GM19043 (cell line): ENCODE results near the gene PODXL2.

Experiments used
- ATAC-seq: cut with Tn5 transposase; IDR thresholded peaks from one replicate; pipeline ENCODE4 v1.9.1; 2021; ENCODE audit warnings: low read depth; ENCODE audit not compliant: unreplicated experiment

The PODXL2 gene, protein sequence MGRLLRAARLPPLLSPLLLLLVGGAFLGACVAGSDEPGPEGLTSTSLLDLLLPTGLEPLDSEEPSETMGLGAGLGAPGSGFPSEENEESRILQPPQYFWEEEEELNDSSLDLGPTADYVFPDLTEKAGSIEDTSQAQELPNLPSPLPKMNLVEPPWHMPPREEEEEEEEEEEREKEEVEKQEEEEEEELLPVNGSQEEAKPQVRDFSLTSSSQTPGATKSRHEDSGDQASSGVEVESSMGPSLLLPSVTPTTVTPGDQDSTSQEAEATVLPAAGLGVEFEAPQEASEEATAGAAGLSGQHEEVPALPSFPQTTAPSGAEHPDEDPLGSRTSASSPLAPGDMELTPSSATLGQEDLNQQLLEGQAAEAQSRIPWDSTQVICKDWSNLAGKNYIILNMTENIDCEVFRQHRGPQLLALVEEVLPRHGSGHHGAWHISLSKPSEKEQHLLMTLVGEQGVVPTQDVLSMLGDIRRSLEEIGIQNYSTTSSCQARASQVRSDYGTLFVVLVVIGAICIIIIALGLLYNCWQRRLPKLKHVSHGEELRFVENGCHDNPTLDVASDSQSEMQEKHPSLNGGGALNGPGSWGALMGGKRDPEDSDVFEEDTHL

DNA sequence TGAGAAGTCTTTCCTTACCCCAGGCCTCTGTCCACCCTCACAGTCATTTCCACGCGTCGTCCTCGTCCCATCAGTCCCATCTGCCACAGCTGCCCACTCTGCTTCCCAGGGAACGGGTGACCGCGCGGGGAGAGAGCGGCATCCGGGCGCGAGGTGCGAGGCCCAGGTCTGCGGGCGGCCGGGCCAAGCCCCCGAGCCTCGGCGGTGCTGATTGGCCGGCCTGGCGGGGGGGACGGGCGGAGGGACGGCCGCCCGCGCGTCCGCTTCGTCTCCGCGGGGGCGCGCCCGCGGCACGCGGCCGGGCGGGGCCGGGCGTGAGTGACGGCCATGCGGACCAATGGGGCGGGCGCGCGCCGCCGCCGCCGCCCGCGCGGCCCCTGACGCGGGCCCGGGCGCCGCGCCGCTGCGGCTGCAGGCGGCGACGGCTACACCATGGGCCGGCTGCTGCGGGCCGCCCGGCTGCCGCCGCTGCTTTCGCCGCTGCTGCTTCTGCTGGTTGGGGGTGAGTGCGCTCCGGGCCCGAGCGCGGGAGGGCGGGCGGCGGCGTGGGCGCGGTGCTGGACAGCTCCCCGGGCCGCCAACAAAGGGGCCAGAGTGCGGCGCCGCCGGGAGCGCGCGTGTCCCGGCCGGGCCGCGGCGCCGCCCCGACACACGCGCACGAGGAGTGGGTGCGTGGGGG lies at the start of gene PODXL2:
PODXL2 (plus strand) TSS at position 398 of the 679 bp plus-strand sequence; CDS start at position 433, 35 bp downstream.
- no peak for ATAC-seq

DNA sequence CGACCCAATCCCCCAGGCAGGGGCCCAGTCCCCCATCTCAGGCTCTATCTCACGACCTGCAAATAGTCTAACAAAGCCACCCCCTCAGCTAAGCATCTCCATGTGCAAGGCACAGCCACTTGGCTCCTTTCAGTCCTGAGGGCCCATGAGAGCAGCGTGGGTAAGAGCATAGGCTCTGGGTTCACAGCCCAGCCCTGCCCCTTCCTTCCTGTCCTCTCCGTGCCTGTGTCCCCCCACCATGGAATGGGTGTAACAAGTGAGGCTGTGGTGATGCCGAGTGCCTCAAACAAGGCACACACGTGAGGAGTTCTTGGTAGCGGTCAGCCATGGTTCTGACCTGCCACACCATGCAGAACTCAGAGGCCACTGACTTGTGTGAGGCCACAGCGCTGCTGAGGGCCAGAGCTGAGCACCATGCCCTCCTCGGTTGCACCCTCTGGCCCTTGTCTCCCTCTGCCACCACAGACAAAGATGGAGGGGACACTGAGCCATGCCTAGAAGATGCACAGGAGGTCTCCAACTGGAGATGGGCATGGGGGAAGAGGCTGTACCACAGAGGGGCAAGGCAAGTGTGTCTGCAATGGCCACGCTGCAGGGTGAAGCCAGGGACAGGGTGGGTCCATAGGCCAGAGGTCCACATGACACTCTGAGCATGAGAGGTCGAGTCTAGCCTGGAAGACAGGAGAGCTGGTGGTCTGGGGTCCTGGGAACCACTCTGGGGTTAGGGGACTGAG lies 48.5 kb upstream of the PODXL2 start:
- ATAC-seq, result no peak

DNA sequence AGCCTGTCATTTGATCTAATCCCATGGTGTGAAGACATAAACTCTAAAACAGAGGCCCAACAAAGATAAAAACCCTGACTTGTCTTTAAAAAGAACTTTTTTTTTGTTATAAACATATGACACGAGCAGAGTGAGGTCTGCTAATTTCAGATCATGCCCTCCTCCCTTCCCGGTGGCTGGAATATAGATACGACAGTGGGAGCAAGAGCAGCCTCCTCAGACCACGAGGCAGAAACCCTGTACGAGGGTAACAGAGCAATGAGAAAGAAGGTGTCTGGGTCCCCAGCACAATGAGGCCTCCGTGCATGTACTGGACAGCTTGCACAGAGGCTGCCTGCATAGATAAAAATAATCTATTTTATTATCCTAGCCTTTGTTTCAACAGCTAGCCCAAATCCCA lies 44.3 kb upstream of the PODXL2 start:
- ATAC-seq, result no peak

DNA sequence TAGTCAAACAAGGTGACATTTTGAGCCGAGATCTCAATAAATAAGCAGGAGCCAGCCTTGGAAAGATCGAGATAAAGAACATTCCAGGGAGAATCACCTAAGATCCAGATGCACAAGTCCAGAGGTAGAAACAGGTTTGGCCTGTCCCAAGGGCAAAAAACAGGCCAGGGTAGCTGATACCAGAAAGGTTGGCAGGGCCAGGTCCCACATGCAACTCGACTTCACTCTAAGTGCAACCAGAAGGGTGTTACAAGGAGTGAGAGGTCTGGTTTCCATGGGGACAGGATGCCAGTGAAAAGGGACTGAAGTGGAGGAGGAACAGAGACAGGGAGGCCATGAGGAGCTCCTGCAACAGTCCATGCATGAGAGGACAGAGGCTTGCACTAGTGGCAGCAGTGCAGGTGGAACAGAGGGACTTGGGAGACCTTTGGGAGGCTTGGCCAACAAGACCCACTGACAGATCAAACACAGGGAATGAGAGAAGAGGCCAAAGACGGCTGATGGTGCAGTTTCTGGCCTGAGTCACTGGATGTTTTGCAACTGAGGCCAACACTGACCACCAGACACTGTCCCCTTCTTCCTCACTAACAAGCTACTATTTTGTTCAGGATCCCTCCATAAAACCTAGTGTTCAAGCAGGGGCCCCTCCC lies 43.7 kb upstream of the PODXL2 start:
- no peak for ATAC-seq

DNA sequence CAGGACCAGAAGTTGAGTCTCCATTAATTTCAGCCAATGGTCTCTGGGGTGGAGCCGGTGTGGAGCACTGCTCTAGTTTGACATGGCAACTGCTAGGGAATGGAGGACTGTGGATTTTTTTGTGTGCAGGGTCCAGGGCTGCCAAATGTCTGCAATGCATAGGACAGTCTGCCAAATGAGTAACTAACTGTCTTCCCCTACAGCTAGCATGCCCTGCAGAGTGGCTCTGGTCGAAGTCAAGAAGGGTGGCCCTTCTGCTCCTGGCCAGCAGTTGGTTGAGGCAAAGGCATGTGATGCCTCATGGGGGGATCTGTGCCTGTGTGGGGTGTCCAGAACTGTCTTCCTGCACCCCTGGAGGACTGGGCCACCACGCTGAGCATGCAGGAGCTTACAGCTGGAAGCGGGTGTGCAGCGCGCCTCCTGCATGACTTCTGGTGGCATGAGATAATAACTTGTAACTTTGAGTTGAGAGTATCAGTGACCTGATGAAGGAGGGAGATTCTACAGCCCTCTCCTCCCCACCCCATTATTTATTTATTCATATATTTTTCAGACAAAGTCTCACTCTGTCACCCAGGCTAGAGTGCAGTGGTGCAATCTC lies 43.1 kb upstream of the PODXL2 start:
- ATAC-seq, result no peak

DNA sequence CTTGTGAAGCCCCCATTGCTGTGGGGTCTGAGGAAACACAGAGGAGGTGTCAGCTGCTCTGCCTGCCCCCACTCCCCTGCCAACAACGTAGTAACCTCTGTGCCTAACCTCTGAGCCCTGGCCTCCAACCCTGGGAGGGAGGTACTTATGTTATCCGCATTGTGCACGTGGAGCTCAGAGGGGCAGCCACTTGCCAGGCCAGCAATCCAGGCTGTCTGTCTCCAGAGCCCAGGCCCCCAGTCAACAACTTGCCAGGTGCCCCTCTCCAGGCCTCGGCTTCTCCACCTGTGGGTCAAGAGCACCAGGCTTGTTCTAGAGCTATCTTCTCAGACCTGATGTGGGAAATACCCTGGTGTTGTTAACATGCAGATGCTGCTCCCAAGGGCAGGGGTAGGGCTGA lies 41.1 kb upstream of the PODXL2 start:
- no peak for ATAC-seq

DNA sequence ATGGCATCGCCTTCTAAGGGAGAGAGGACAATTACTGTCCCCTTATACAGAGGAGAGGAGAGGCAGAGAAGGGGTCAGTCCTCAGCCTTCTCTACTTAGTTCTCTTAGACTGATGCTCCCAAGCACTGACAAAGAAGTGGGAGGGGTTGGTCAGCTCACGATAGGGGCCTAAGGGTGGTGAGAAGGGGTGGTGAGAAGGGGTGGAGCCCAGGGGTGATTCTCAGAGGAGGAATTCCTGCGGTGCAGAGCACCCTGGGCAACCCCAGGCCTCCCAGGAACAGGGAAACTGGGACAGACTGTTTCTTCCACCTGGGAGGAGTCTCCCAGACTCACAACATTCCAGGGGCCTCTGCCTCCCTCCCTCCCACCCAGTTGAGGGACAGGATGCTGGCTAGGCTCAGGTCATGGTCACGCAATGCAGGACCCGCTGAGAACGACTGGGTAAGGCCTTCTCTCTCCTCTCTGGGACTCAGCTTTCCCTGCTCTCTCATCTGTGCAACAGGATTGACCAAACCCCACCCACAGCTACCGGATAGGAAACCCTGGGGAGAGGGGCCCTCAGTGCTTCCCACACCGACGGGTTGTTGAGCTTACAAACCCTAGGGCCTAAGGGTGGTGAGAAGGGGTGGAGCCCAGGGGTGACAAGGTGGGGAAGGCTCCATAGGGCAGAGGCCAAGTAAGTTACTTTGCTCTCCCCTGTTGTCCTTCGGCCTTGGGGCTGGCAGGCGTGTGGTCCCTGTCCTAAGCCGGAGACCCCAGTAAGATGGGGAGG lies 40.0 kb upstream of the PODXL2 start:
- ATAC-seq, result no peak

DNA sequence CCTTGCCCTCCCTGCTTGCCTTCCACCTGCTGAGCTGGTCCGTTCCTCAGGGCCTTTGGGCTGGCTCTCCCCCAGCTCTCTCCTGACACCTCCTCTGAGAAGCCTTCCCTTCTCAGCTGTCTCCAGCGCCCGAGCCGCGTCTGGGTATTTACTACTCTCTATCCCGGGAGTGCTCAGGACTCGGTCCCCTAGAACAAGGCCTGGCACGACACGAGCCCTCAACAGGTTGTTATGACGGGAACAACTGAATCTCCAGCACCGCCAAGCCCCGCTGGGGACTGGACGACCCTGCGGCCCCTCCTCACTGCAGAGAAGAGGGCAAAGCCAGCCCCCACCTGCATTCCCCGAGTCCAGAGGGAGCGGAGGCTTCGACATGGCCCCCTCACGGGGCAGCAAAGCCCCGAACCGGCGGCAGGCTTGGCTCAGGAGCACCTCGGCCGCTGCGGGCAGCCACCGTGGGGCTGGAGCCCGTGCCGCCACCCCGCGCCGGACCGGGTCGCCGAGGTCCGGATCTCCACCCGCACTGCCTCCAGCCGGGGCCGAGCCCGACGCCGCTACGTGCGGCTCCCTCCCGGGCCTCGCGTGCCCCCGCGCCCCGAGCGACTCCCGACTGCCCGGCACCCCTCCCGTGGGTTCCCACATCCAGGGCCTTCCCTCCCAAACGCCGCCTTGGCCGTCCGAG lies 39.2 kb upstream of the PODXL2 start:
- no peak for ATAC-seq

DNA sequence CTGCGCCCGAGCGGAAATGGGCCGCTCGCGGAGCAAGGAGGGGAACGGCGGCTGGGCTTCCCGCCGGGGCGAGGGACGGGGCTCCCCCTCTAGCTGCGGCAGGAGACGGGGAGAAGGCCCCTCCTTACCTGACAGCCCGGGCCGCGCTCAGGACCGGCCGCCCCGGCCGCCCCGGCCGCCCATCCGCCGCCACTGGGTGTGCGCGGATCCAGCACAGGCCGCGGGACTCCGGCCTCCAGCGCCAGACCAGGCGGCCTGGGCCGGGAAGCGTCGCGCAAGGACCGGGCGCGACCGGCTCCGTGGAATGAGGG lies 38.7 kb upstream of the PODXL2 start:
- peak; percentile 26 for ATAC-seq

DNA sequence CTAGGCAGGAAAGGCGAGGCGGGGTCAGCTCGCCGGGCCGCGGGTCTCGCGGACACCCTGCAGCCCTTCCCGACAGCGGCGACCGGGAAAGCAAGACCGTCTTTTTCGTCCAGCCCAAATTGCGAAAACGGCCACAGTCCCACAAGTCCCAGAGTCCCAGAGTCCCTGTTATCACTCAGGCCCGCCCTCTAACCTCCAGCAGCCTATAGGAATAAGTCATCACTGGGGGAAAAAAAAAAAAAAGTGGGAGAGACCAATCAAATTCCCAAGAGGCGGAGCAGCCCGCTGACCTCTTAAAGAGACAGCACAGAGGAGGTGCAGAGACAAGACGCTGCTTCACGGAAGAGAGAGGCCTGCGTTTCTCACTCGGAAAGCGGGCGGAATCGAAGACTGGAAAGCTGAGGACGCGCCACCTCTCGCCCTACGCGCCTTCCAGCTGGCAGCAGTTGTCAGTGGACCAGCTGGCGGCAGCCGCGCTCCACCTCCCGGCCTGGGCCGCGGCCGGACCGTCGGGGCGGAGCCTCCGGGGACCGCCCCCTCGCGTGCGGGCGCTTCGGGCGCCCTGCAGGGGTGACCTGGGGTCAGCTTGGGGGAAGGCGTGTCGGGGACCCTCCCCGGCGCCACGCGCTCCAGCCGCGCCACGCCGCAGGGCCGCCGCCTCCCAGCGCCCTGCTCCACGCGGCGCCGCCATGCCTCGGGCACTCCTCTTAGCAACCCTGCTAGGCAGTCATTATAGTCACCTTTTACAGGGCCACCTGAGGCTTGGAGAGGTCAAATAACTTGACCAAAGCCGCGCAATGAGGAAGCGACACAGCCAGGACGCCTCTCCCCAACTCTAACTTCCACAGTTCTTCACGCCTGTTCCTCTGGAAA lies 38.2 kb upstream of the PODXL2 start, which contains the start of gene TPRA1:
TPRA1 (minus strand) TSS at position 141 of the 873 bp plus-strand sequence. CDS start 10,587 bp downstream, outside the sequence.
- ATAC-seq, result peak; percentile 70

DNA sequence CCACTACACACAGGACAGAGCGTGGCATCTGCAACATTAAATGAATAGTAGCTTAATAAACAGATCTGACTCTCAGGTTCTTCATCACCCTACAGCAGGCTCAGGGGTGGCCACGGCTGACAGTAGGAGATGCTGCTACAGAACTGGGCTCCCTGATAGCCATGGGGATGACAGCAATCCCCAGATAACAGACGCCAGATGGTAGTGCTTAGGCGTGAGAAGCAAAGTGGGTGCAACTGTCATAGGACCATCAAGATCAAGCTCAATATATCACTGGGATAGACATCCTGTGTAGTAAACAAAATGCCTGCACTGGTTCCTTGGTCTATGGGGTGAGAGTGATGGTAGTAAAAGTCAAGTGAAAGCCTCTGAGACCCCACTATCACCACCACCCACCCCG lies 35.8 kb upstream of the PODXL2 start:
- ATAC-seq, result no peak

DNA sequence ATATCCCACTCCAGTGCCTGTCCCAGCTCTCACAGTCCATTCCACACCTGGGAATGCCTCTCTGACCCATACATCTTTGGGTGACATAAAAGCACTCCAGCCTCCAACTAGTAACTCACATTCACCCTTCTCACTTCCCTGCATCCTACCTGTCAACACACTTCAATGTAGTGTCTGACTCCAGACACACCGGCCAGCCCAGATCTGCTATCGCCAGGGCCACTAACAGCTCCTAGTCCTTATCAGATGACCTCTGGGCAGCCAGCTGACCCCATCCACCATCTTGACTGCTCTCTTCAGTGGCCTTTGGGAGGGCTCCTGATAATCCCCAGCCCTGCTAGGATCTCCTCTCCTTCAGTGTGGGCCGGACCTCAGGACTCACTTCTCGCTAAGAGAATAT lies 33.7 kb upstream of the PODXL2 start:
- no peak for ATAC-seq

DNA sequence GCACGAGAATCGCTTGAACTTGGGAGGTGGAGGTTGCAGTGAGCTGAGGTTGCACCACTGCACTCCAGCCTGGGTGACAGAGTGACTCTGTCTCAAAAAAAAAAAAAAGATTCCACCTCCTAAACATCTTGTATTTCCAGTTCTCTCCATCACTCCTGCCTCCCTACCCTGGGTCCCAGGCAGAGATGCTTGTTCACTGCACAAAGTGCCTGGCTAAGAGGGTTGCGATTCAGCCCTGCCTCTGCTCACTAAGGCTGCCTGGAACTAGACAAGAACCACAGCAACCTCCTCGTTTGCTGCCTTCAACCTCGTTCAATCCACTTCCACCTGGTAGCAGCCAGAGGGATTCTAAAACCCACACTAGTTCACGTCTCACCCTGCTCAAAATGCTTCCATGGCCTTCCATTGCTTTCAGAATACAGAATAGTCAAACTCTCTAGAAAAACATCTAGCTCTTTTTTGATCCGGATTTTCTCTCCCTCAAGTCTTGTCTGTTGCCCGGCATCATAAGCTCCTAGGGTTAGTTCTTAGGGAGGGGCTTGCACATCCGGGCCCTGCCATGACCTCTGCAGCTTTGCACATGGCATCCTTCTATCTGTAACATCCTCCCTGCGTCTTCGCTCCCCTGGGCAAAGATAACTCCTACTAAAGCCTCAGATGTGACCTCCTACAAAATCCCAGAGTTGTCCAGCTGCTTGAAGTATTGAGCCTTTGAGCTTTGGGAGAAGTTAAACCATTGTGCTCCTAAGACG lies 31.8 kb upstream of the PODXL2 start:
- ATAC-seq, result no peak

DNA sequence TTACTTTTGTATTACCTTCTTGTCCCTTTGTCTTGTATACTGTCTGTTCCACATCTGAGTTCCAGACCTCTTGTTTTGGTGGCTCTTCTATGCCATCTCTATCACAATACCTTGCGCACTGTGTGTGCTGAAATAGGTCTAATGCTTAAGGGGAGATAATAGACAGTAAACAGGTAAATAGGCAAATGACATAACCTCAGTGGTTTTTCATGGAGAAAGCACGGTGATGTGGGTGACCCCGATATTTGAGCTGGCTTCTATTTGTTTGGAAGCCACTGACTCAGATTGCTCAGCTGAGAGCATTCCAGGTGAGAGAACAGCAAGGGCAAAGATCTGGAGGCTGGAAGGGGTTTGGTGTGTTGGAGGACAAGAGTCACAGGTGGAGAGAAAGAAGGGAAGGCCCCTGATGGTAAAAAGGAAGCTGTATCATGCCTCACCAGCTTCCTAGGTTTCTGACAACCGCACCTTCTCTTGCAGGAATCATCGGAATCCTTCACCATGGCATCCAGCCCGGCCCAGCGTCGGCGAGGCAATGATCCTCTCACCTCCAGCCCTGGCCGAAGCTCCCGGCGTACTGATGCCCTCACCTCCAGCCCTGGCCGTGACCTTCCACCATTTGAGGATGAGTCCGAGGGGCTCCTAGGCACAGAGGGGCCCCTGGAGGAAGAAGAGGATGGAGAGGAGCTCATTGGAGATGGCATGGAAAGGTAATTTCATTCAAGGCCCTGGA lies 30.0 kb upstream of the PODXL2 start:
- ATAC-seq, result no peak

DNA sequence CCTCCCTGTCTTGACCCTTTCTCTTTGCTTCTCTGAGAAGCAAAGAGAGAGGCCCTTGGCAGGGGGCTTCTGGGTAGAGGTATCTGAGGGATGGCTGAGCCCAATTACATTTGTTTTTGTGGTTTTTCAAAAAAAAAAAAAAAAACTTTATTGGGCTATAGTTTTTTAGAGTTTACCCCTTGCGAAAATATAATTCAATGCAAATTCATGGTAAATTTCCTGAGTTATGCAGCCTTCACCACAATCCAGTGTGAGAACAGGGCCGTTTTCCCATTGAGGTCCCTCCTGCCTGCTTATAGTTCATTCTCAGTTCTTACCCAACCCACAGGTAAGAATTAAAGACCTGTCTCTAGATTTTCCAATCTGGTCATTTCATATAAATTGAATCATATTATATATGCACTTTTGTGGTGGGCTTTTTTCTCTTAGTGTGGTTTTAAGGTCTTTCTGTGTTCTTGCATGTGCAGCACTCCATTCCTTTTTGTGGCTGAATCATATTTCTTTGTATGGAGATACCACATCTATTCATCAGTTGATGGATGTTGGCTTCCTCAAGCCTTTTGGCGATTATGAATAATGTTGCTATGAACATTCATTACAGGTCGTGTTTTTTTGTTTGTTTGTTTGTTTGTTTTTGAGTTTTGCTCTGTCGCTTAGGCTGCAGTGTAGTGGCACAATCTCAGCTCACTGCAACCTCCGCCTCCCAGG lies 28.1 kb upstream of the PODXL2 start:
- no peak for ATAC-seq

DNA sequence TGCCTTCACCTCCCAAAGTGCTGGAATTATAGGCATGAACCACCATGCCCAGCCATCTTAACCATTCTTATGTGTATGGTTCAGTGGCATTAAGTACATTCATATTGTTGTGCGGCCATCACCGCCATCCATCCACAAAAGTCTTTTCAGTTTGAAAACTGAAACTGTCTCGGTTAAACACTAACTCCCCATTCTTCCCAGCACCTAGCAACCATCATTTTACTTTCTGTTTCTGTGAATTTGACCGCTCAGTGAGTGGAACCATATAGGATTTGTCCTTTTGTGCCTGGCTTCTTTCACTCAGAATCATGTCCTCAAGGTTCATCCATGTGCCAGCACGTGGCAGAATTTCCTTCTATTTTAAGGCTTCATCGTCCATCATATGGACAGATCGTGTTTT lies 24.9 kb upstream of the PODXL2 start:
- no peak for ATAC-seq
